HepG2 (cell line): Measurements from ENCODE around the gene MYH15. TPM values are rescaled to one million over a fixed set of nuclear protein-coding genes. Genes with fewer than 3 reads are reported as not detected.

ENCODE experiments used
- ATAC-seq: fragments of 200-7000 bp; cut with Tn5 transposase; 3 replicates; pipeline ENCODE4 v1.9.1; 2020; ENCODE audit warnings: mild to moderate bottlenecking, moderate library complexity
- BruUV-seq: library from RNA; stranded (reverse); fragments of 400-500 nt; replicated peaks from 2 replicates; lab custom pipeline; 2021; lab: Mats Ljungman, UMichigan
- CTCF ChIA-PET: fragments of 300-600 bp; formaldehyde crosslinking; extraction: SDS; loops from one replicate; lab custom pipeline; 2021; ENCODE audit warnings: low total read pairs, inconsistent platforms, low intra/inter-chr PET ratio; lab: Yijun Ruan, JAX
- POLR2A ChIA-PET: fragments of 350-600 bp; sonication (Branson Sonifier 250); formaldehyde crosslinking; loops from one replicate; lab custom pipeline; 2020; ENCODE audit warnings: antibody characterized with exemption, inconsistent platforms; lab: Yijun Ruan, JAX
- DNase-seq: peaks from one replicate; pipeline ENCODE4 v3.0.0-alpha.2; 2015; ENCODE audit warnings: low spot score
- FAIRE-seq: peaks from 3 replicates; lab custom pipeline; 2011; peaks lifted over from hg19 to GRCh38; lab: Jason Lieb, UNC
- H2AFZ ChIP-seq: one replicate; pipeline ENCODE4 v1.6.1; 2011; ENCODE audit warnings: low read length, inconsistent platforms
- H3K27ac ChIP-seq: fragments of 300-600 bp; 3 replicates; pipeline ENCODE4 v1.8.0; 2011; ENCODE audit warnings: mixed run types, mild to moderate bottlenecking, mixed read lengths, low read length, inconsistent platforms; ENCODE audit not compliant: insufficient read depth; ENCODE audit errors: extremely low read length
- H3K27me3 ChIP-seq, 2 experiments: fragments of 200-600 bp in 1 of 2; 2 replicates in 1 of 2; 3 replicates in 1 of 2; pipeline versions ENCODE4 v1.6.0 to v1.8.0; 2011; ENCODE audit warnings: low read length in 2 of 2, mild to moderate bottlenecking in 2 of 2, moderate library complexity in 2 of 2, inconsistent platforms in 1 of 2; ENCODE audit not compliant: insufficient read depth in 2 of 2, control insufficient read depth in 1 of 2
- H3K36me3 ChIP-seq, 2 experiments: fragments of 200-600 bp in 1 of 2; replicated peaks in 1 of 2; 2 replicates in 1 of 2; 3 replicates in 1 of 2; pipeline versions ENCODE4 v1.5.1 to v1.8.0; 2011; ENCODE audit warnings: low read length in 2 of 2, inconsistent platforms in 1 of 2; ENCODE audit not compliant: insufficient read depth in 2 of 2, control insufficient read depth in 1 of 2
- H3K4me1 ChIP-seq: 2 replicates; pipeline ENCODE4 v1.5.1; 2012; ENCODE audit warnings: low read length, inconsistent platforms; ENCODE audit not compliant: insufficient read depth
- H3K4me2 ChIP-seq: 2 replicates; pipeline ENCODE4 v1.6.0; 2011; ENCODE audit warnings: low read depth, low read length, inconsistent platforms
- H3K4me3 ChIP-seq, 3 experiments: fragments of 200-600 bp in 1 of 3; sonication (generic), shearing (Covaris generic) in 1 of 3; replicated peaks in 1 of 3; 2 replicates each; pipeline ENCODE4 v1.5.1; 2011 to 2016; ENCODE audit warnings: low read length in 3 of 3, inconsistent platforms in 2 of 3, low read depth in 2 of 3, mild to moderate bottlenecking in 2 of 3, control low read depth in 1 of 3, mixed read lengths in 1 of 3; ENCODE audit not compliant: insufficient read depth in 1 of 3
- H3K79me2 ChIP-seq: one replicate; pipeline ENCODE4 v1.6.1; 2011; ENCODE audit warnings: low read length, inconsistent platforms; ENCODE audit not compliant: insufficient read depth
- H3K9ac ChIP-seq: 2 replicates; pipeline ENCODE4 v1.6.0; 2011; ENCODE audit warnings: mild to moderate bottlenecking, low read depth, low read length, inconsistent platforms; ENCODE audit not compliant: insufficient read depth
- H3K9me3 ChIP-seq: 2 replicates; pipeline ENCODE4 v1.5.1; 2012; ENCODE audit warnings: mild to moderate bottlenecking, low read length
- H4K20me1 ChIP-seq: 2 replicates; pipeline ENCODE4 v1.6.0; 2011; ENCODE audit warnings: inconsistent platforms, mild to moderate bottlenecking, low read length, moderate library complexity; ENCODE audit not compliant: insufficient read depth
- CTCF ChIP-seq: sonication (generic); formaldehyde crosslinking; IDR thresholded peaks from 2 replicates; pipeline ENCODE4 v1.5.0; 2020; ENCODE audit warnings: mild to moderate bottlenecking, missing genetic modification reagents, moderate library complexity
- GATAD2A ChIP-seq: IDR thresholded peaks from 2 replicates; pipeline ENCODE4 v1.6.1; 2016
- HMG20B ChIP-seq: conservative IDR thresholded peaks from 2 replicates; pipeline ENCODE4 v1.6.1; 2016; ENCODE audit warnings: missing genetic modification reagents, missing compliant biosample characterization
- MAFG ChIP-seq: sonication (generic); formaldehyde crosslinking; IDR thresholded peaks from 2 replicates; pipeline ENCODE4 v1.5.1; 2020; ENCODE audit warnings: mild to moderate bottlenecking, missing genetic modification reagents
- MIXL1 ChIP-seq: IDR thresholded peaks from 2 replicates; pipeline ENCODE4 v1.6.1; 2016
- PHF8 ChIP-seq: sonication (generic); formaldehyde crosslinking; IDR thresholded peaks from 2 replicates; pipeline ENCODE4 v1.5.0; 2020; ENCODE audit warnings: missing genetic modification reagents
- SMC3 ChIP-seq: IDR thresholded peaks from 2 replicates; pipeline ENCODE4 v1.6.1; 2011; ENCODE audit warnings: low read length, improper control_type of control experiment
- STAG1 ChIP-seq: sonication (generic); formaldehyde crosslinking; IDR thresholded peaks from 2 replicates; pipeline ENCODE4 v1.4.0; 2020; ENCODE audit warnings: missing genetic modification reagents
- ZBTB8A ChIP-seq: sonication (generic); formaldehyde crosslinking; IDR thresholded peaks from 2 replicates; pipeline ENCODE4 v1.4.0; 2020; ENCODE audit warnings: mild to moderate bottlenecking, low read depth, missing genetic modification reagents, borderline replicate concordance
- ZNF552 ChIP-seq: sonication (generic); formaldehyde crosslinking; IDR thresholded peaks from 2 replicates; pipeline ENCODE4 v1.9.0; 2022; ENCODE audit warnings: missing genetic modification reagents, mild to moderate bottlenecking, borderline replicate concordance
- ZNF652 ChIP-seq: IDR thresholded peaks from 2 replicates; pipeline ENCODE4 v1.6.1; 2016; ENCODE audit warnings: low read depth, borderline replicate concordance
- ZNF773 ChIP-seq: sonication (generic); formaldehyde crosslinking; IDR thresholded peaks from 2 replicates; pipeline ENCODE4 v1.4.0; 2020; ENCODE audit warnings: missing genetic modification reagents, borderline replicate concordance
- WGBS: methylation state at CpG from one replicate; pipeline ENCODE4 v1.1.6; 2017; ENCODE audit warnings: low lambda C conversion rate; 5-methylcytosine and 5-hydroxymethylcytosine counted together
- in situ Hi-C: cut with HindIII; loops from 2 replicates; pipeline ENCODE4 v1.10.0; 2017; ENCODE audit warnings: low pct_unique_long_range_greater_than_20kb; ENCODE audit not compliant: extremely low pct_ligation_motif_present
- intact Hi-C: fragments of 100-400 bp; cut with micrococcal nuclease; formaldehyde crosslinking; loops from one replicate; pipeline ENCODE4 v1.10.0; 2022; ENCODE audit not compliant: unreplicated experiment
- polyA plus RNA-seq, 8 experiments: library from polyadenylated mRNA; depleted of rRNA in 3 of 8; stranded (reverse) in 7 of 8; unstranded in 1 of 8; fragments of >200 nt; fragmentation: Illumina TruSeq in 4 of 8; extraction: Trizol in 4 of 8; gene quantifications; 2 replicates each; pipeline versions ENCODE4 v1.2.1 to v1.2.3, GENCODE V29; 2011 to 2016; ENCODE audit warnings: low read depth in 4 of 8, missing spikeins in 1 of 8, mixed read lengths in 1 of 8; ENCODE audit not compliant: insufficient read depth in 1 of 8
- total RNA-seq, 5 experiments: library from RNA; depleted of rRNA; stranded (reverse); fragments of >200 nt; fragmentation: Illumina TruSeq; extraction: Trizol; gene quantifications; 2 replicates each; pipeline ENCODE4 v1.2.3, GENCODE V29; 2016; ENCODE audit warnings: low read depth in 1 of 5
- TF ChIP-seq, protein P1 (sequence below): sonication (generic); formaldehyde crosslinking; IDR thresholded peaks from 2 replicates; pipeline ENCODE4 v1.4.0; 2020; ENCODE audit warnings: low read depth, mild to moderate bottlenecking, missing genetic modification reagents
- TF ChIP-seq, protein P2 (sequence below): IDR thresholded peaks from 2 replicates; pipeline ENCODE4 v1.6.1; 2012; ENCODE audit warnings: low read depth, low read length, improper control_type of control experiment

Gene MYH15
- total and polyA plus RNA-seq, 2 of the 13 experiments (the other 11 are each of a cell fraction or from before 2014, with no cell fraction given) = 0.03 to 0.09 TPM

DNA sequence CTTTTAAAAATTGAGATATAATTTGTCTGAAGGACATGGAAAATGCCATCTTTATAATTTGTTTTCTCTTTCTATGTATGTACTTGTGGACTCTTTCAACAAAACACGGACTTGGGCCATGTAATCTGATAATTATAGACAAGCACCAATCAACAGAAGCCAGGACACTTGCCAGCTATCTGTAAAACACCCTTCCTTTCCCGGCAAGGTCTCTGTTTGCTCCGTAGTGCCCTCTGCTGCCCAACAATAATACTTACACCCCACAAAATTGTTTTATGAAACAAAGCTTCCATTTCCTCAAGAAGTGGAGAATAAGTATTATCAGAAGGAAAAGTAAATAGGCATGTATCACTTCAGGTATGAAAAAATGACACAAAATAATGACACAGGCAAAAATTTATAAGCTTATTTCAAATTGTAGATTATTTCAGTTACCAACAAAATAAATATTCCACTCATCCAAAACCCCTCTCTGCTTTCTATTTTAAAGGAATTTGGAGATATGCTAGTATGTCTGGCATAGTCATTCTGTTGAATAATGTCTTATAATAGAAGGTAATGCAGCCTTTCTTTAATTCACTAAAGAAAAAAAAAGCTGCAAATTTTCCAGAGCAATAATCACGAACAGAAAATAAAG is 32.8 kb downstream of the MYH15 start:
- no peak for TF ChIP-seq HMG20B
- TF ChIP-seq STAG1 = peak; percentile 64
- TF ChIP-seq, protein P1, sequence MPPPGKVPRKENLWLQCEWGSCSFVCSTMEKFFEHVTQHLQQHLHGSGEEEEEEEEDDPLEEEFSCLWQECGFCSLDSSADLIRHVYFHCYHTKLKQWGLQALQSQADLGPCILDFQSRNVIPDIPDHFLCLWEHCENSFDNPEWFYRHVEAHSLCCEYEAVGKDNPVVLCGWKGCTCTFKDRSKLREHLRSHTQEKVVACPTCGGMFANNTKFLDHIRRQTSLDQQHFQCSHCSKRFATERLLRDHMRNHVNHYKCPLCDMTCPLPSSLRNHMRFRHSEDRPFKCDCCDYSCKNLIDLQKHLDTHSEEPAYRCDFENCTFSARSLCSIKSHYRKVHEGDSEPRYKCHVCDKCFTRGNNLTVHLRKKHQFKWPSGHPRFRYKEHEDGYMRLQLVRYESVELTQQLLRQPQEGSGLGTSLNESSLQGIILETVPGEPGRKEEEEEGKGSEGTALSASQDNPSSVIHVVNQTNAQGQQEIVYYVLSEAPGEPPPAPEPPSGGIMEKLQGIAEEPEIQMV (CRISPR knock-in tag) = no peak
- TF ChIP-seq MIXL1 (CRISPR knock-in tag) = 0 out of 2 replicates have a peak, but pooled peaks have one; percentile 12
- TF ChIP-seq ZNF552 (CRISPR knock-in tag) = no peak
- TF ChIP-seq ZBTB8A = no peak
- TF ChIP-seq SMC3 = peak; percentile 80
- TF ChIP-seq PHF8 (CRISPR knock-in tag) = no peak
- TF ChIP-seq GATAD2A (CRISPR knock-in tag) = peak; percentile 16; the same call in 1 of the 2 replicates
- TF ChIP-seq CTCF = peak; percentile 71
- TF ChIP-seq ZNF773 (CRISPR knock-in tag) = no peak
- TF ChIP-seq ZNF652 (CRISPR knock-in tag) = peak; percentile 96
- no peak for TF ChIP-seq MAFG (CRISPR knock-in tag)
- TF ChIP-seq, protein P2, sequence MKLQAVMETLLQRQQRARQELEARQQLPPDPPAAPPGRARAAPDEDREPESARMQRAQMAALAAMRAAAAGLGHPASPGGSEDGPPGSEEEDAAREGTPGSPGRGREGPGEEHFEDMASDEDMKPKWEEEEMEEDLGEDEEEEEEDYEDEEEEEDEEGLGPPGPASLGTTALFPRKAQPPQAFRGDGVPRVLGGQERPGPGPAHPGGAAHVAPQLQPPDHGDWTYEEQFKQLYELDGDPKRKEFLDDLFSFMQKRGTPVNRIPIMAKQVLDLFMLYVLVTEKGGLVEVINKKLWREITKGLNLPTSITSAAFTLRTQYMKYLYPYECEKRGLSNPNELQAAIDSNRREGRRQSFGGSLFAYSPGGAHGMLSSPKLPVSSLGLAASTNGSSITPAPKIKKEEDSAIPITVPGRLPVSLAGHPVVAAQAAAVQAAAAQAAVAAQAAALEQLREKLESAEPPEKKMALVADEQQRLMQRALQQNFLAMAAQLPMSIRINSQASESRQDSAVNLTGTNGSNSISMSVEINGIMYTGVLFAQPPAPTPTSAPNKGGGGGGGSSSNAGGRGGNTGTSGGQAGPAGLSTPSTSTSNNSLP = 0 out of 2 replicates have a peak, but pooled peaks have one; percentile 40
- Histone ChIP-seq H3K4me1 (no peaks in the 10 kb centered on the region), H3K9me3 (no peaks in the 10 kb centered on the region), H4K20me1 (no peaks in the 10 kb centered on the region), H2AFZ (no peak overlapping the region), H3K9ac (no peak overlapping the region), H3K79me2 (no peaks in the 10 kb centered on the region), H3K27me3 (no peaks in the 10 kb centered on the region; a peak in 1 of 5 replicates), H3K4me2 (no peak overlapping the region), H3K4me3 (no peak overlapping the region), H3K27ac (no peak overlapping the region), H3K36me3 (no peaks in the 10 kb centered on the region)
- no TSS peak for BruUV-seq
- FAIRE-seq (peak; percentile 72), ATAC-seq (peak; percentile 80), DNase-seq (peak; percentile 52)
- ChIA-PET POLR2A (no interaction called here), CTCF (interaction anchor here (1.1 to 1.8 kb wide), 4 partner anchors 322 to 1242 kb away, joined by 3 to 10 read pairs (median 6); no protein-coding TSS in a partner anchor)
- 2% methylated on average over 4 of the region's 4 CpGs for WGBS
- intact Hi-C loops = loop anchor here (1.0 to 10.0 kb wide), 3 partner anchors 324 to 903 kb away; partner anchors contain the start of gene CD47
- in situ Hi-C loops = no loop called here
